SK-N-SH treated with all-trans-retinoic acid at 6 μM for 48 hours (cell line): ENCODE measurements around the gene PLB1.
A peak's percentile ranks its signal among the peaks of the same experiment; 100 is the strongest.
"Not testable (repeated sequence)": the region's sequence is repeated elsewhere in the genome, so short reads cannot be mapped to it uniquely, and the experiment has no call there.

Experiments used
- ATAC-seq: fragments of 200-7000 bp; cut with Tn5 transposase; 3 replicates; pipeline ENCODE4 v1.9.1; 2020; ENCODE audit warnings: mild to moderate bottlenecking, moderate library complexity
- ARNTL ChIP-seq: fragments of 450-650 bp; formaldehyde crosslinking; IDR thresholded peaks from 2 replicates; pipeline ENCODE4 v1.5.0; 2020; ENCODE audit warnings: low read depth, mild to moderate bottlenecking, moderate library complexity, borderline replicate concordance
- BACH2 ChIP-seq: fragments of 250-450 bp; sonication (Bioruptor Pico); IDR thresholded peaks from 2 replicates; pipeline ENCODE4 v1.9.0; 2021; ENCODE audit warnings: mild to moderate bottlenecking, borderline replicate concordance
- ESRRG ChIP-seq: fragments of 250-450 bp; sonication (Bioruptor Pico); IDR thresholded peaks from 2 replicates; pipeline ENCODE4 v1.6.1; 2021; ENCODE audit warnings: mild to moderate bottlenecking
- GLIS3 ChIP-seq: fragments of 250-450 bp; sonication (Bioruptor Pico); IDR thresholded peaks from 2 replicates; pipeline ENCODE4 v1.5.0; 2020; ENCODE audit warnings: mild to moderate bottlenecking, moderate library complexity
- ISL1 ChIP-seq: fragments of 250-450 bp; sonication (Bioruptor Pico); IDR thresholded peaks from 2 replicates; pipeline ENCODE4 v2.1.2; 2022; ENCODE audit warnings: mild to moderate bottlenecking, moderate library complexity
- POU6F1 ChIP-seq: fragments of 250-450 bp; sonication (Bioruptor Pico); IDR thresholded peaks from 2 replicates; pipeline ENCODE4 v1.8.0; 2021; ENCODE audit warnings: low read depth, mild to moderate bottlenecking, moderate library complexity, borderline replicate concordance
- PPARA ChIP-seq: fragments of 250-450 bp; sonication (Bioruptor Pico); IDR thresholded peaks from 2 replicates; pipeline ENCODE4 v1.5.0; 2020; ENCODE audit warnings: mild to moderate bottlenecking, borderline replicate concordance
- RARB ChIP-seq: fragments of 250-450 bp; sonication (Bioruptor Pico); IDR thresholded peaks from 2 replicates; pipeline ENCODE4 v1.8.0; 2021; ENCODE audit warnings: mild to moderate bottlenecking, moderate library complexity
- SNAI2 ChIP-seq: fragments of 250-450 bp; sonication (Bioruptor Pico); IDR thresholded peaks from 2 replicates; pipeline ENCODE4 v1.5.0; 2020; ENCODE audit warnings: mild to moderate bottlenecking, moderate library complexity
- TCF4 ChIP-seq: fragments of 250-450 bp; sonication (Bioruptor Pico); IDR thresholded peaks from 2 replicates; pipeline ENCODE4 v1.8.0; 2021; ENCODE audit warnings: mild to moderate bottlenecking, moderate library complexity, borderline replicate concordance
- TOX ChIP-seq: fragments of 250-450 bp; sonication (Bioruptor Pico); IDR thresholded peaks from 2 replicates; pipeline ENCODE4 v1.8.0; 2021; ENCODE audit warnings: mild to moderate bottlenecking, moderate library complexity, borderline replicate concordance
- TSHZ2 ChIP-seq: fragments of 250-450 bp; sonication (Bioruptor Pico); IDR thresholded peaks from 2 replicates; pipeline ENCODE4 v1.5.0; 2020; ENCODE audit warnings: mild to moderate bottlenecking, moderate library complexity
- ZFP3 ChIP-seq: fragments of 250-450 bp; sonication (Bioruptor Pico); IDR thresholded peaks from 2 replicates; pipeline ENCODE4 v1.5.0; 2020; ENCODE audit warnings: mild to moderate bottlenecking, moderate library complexity
- ZNF565 ChIP-seq: fragments of 450-650 bp; formaldehyde crosslinking; conservative IDR thresholded peaks from 2 replicates; pipeline ENCODE4 v1.5.0; 2020; ENCODE audit warnings: low read depth, mild to moderate bottlenecking, moderate library complexity
- ZNF70 ChIP-seq: fragments of 450-650 bp; formaldehyde crosslinking; IDR thresholded peaks from 2 replicates; pipeline ENCODE4 v1.5.0; 2020; ENCODE audit warnings: mild to moderate bottlenecking, moderate library complexity
- ZNF8 ChIP-seq: fragments of 450-650 bp; formaldehyde crosslinking; IDR thresholded peaks from 2 replicates; pipeline ENCODE4 v1.5.0; 2020; ENCODE audit warnings: mild to moderate bottlenecking, moderate library complexity
- TF ChIP-seq, protein P1 (sequence below): fragments of 250-450 bp; sonication (Bioruptor Pico); IDR thresholded peaks from 2 replicates; pipeline ENCODE4 v1.5.1; 2020; ENCODE audit warnings: low read depth, mild to moderate bottlenecking, moderate library complexity
- TF ChIP-seq, protein P2 (sequence below): fragments of 250-450 bp; sonication (Bioruptor Pico); IDR thresholded peaks from 2 replicates; pipeline ENCODE4 v1.5.1; 2021; ENCODE audit warnings: mild to moderate bottlenecking, moderate library complexity

The PLB1 gene

GRCh38 chr2:28470759-28471158, 25.1 kb upstream of the PLB1 start:
- ATAC-seq = no peak
- TF ChIP-seq ESRRG (CRISPR knock-in tag) = no peak
- TF ChIP-seq SNAI2 (CRISPR knock-in tag) = no peak
- TF ChIP-seq BACH2 (CRISPR knock-in tag) = no peak

DNA sequence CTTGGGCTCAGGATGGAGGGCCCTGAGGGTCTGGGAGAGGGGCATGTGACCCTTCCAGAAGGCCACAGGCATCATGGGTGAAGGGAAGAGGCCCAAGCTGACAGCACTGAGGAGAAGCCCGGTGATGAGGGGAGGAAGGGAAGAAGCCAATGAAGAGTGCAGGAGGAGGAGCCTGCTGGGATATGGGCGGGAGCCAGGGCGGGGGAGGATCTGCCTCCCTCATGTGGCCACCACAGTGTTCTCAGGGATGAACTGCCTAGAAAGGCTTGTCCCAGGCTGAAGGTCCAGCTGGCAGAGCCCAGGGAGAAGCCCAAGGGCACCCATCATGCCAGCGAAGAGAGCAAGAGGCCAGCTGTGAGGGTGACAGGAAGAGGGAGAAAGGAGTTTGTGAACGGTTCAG, 24.6 kb upstream of the PLB1 start:
- no peak for TF ChIP-seq GLIS3 (CRISPR knock-in tag)
- no peak for TF ChIP-seq ARNTL (CRISPR knock-in tag)
- no peak for TF ChIP-seq ZFP3 (CRISPR knock-in tag)
- TF ChIP-seq POU6F1 (CRISPR knock-in tag) = no peak
- TF ChIP-seq TOX = no peak
- peak; percentile 25; the same call in 2 of the 3 replicates for ATAC-seq

DNA sequence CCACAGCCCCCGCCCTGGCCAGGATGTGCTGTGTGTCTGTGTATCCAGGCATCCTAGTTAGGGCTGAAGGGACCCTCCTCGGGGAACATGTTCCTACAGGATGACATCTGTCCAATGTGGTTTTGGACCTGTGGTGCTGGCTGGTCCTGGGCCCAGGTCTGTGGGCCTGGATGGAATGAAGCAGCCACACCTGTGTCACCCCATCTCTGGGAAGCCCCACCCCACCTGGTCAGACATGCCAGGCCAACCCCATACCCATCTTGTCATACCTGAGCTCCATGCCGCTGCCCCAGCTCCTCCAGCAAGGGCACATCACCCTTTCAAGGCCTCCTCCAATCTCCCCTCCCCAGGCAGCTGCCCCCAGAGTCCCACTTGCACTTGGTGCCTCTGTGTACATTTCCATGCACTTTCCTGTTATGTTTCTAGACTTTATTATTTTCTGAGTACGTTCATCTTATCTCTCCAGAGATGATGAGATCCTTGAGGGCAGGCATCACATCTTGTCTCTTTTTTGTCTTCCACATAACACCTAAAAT, 24.1 kb upstream of the PLB1 start:
- TF ChIP-seq GLIS3 (CRISPR knock-in tag) = no peak
- TF ChIP-seq, protein P1, sequence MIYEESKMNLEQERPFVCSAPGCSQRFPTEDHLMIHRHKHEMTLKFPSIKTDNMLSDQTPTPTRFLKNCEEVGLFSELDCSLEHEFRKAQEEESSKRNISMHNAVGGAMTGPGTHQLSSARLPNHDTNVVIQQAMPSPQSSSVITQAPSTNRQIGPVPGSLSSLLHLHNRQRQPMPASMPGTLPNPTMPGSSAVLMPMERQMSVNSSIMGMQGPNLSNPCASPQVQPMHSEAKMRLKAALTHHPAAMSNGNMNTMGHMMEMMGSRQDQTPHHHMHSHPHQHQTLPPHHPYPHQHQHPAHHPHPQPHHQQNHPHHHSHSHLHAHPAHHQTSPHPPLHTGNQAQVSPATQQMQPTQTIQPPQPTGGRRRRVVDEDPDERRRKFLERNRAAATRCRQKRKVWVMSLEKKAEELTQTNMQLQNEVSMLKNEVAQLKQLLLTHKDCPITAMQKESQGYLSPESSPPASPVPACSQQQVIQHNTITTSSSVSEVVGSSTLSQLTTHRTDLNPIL = no peak
- no peak for TF ChIP-seq TCF4 (CRISPR knock-in tag)
- TF ChIP-seq ISL1 (CRISPR knock-in tag) = no peak
- TF ChIP-seq ZNF8 (CRISPR knock-in tag) = no peak
- TF ChIP-seq, protein P2, sequence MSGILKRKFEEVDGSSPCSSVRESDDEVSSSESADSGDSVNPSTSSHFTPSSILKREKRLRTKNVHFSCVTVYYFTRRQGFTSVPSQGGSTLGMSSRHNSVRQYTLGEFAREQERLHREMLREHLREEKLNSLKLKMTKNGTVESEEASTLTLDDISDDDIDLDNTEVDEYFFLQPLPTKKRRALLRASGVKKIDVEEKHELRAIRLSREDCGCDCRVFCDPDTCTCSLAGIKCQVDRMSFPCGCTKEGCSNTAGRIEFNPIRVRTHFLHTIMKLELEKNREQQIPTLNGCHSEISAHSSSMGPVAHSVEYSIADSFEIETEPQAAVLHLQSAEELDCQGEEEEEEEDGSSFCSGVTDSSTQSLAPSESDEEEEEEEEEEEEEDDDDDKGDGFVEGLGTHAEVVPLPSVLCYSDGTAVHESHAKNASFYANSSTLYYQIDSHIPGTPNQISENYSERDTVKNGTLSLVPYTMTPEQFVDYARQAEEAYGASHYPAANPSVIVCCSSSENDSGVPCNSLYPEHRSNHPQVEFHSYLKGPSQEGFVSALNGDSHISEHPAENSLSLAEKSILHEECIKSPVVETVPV (CRISPR knock-in tag) = no peak
- no peak for TF ChIP-seq ZNF70 (CRISPR knock-in tag)
- no peak for TF ChIP-seq RARB (CRISPR knock-in tag)
- TF ChIP-seq PPARA (CRISPR knock-in tag) = no peak
- no peak for TF ChIP-seq TOX
- no peak for TF ChIP-seq TSHZ2 (CRISPR knock-in tag)
- no peak for TF ChIP-seq ZNF565 (CRISPR knock-in tag)
- no peak for ATAC-seq

DNA sequence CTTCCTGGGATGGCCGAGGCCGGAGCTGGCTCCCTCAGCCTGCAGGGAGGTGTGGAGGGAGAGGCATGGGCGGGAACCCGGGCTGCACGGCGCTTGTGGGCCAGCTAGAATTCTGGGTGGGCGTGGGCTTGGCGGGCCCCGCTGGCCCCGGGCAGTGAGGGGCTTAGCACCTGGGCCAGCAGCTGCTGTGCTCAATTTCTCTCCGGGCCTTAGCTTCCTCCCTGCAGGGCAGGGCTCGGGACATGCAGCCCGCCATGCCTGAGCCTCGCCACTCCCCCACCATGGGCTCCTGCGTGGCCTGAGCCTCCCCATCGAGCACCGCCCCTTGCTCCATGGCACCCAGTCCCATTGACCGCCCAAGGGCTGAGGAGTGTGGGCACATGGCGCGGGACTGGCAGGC, 23.2 kb upstream of the PLB1 start:
- ATAC-seq = not testable (repeated sequence)

- TF ChIP-seq, protein P2 (CRISPR knock-in tag) = no peak
- no peak for TF ChIP-seq PPARA (CRISPR knock-in tag)
- no peak for TF ChIP-seq ARNTL (CRISPR knock-in tag)
- TF ChIP-seq, all 23 proteins: peak for 0
- no peak for ATAC-seq
These were observed 20.7 kb upstream of the PLB1 start for GRCh38 chr2:28475088-28475595.
